IPS-11a (cell line): Measurements from ENCODE around the gene SLC24A3.

Source experiments
- H3K4me3 ChIP-seq: one replicate; pipeline ENCODE4 v1.5.1; 2013; ENCODE audit warnings: low read depth, low read length, control low read depth

Gene SLC24A3

GRCh38 chr20:19336631-19337030, 124.2 kb downstream of the SLC24A3 start:
- no peak overlapping the region for H3K4me3 ChIP-seq

DNA sequence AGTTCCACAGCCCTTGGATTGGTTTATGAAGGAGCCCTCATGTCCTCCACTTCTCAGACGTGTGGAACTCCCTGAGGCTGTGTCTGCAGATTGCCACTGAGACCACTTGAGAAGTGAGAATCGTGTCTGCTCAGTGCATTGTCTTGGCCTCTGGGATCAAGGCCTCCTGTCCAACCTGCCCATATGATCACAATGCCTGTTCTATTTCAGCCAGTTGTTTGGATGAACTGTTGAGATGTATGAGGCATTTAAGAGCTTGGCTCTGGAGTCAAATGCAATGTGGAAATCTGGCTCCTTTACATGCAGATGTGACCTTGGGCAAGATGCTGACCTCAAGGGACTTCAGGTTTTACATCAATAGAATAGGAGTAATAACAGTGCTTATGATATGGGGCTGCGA, 125.9 kb downstream of the SLC24A3 start:
- H3K4me3 ChIP-seq: no peak overlapping the region

GRCh38 chr20:19338960-19339359, 126.5 kb downstream of the SLC24A3 start:
- H3K4me3 ChIP-seq: no peak overlapping the region

DNA sequence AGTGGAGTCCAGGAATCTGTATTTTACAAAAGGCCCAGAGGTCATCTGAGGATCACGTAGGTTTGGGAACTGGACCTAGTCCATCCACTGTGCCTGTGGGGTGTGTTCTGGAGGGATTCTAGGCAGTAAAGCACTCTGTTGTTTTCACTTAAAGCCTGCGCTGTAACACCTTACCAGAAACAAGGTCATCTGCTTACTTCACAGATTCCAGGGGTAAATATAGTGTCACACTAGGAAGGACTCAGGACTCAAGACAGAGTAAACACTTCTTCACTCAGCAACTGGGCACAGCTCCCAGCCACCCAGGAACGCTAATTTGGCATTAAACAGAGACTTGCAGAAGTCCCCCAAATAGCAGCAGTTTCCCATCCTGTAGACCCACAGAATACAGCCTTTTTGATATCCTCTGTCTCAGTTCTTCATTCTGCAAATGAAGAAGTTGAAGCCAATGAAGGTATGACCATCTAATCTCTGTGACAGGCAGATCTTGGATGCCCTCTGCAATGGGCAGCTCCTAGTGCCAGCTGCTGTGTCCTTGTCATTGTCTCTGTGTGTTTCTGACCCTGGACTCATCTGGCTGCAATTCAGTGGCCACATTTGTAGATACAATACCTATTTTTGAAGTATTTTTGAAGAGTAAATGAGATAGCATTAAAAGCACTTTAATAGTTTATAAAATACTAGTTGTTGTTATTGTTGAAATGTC, 129.1 kb downstream of the SLC24A3 start:
- no peak overlapping the region for H3K4me3 ChIP-seq

GRCh38 chr20:19344341-19344740, 131.9 kb downstream of the SLC24A3 start:
- no peak overlapping the region for H3K4me3 ChIP-seq

DNA sequence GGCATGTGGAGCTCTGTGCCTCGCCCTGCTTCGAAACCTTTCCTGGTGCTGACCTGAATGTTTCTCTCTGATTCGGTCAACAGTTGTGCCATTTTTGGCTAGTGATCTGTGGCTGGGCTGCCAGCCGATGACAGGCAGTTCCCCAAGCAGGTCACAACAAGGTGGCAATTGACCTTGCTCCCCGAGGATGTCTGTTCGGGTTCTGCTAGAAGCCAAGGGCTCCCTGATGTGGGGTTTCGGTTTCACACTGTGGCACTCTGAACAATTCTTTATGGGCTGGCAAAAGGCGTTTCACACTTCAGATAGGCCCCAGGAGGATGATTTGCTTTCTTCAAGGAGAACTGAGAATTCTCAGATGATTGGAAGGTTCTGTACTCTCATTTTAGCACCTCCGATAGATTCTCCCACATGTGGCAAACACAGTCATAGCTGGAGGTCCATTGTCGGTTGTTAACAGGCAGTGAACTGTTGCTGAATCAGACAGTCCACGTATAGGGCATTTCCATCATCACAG, 135.6 kb downstream of the SLC24A3 start:
- no peak overlapping the region for H3K4me3 ChIP-seq

DNA sequence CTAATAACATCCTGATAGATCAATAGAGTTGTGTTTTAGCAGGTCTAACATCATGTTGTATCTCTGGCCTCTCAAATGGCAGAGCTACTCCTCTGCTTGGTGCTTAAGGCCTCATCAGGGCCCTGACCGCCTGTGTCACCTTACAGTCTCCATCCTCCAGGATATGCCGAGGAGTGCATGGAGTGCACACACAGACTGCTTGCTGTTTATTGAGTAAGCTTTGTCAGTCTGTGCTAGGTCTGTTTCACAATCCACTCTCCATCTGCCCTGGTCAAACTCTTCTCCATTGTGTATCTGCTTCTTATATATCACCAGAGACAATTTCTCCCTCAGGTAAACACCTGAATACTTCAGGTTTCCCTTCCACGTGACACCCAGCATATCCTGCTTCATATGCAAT, 136.1 kb downstream of the SLC24A3 start:
- no peak overlapping the region for H3K4me3 ChIP-seq

DNA sequence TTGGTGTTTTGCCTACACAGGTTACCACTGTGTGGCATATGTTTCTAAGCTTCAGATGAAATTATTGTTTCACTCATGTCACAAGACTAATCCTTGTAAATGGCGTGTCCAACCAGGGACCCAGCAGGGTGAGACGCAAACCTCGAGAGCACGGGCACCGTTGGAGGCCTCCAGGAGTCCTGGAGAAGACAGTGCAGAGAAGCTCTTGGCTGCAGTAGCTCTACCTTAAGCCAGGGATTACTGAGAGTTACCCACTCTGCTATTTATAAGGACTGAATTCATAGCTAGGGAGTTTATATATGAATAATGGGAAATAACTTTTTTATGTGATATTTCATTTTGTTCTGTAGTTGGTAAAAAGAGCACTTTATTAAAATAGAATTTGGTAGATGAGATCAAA, 137.4 kb downstream of the SLC24A3 start:
- H3K4me3 ChIP-seq: no peak overlapping the region

DNA sequence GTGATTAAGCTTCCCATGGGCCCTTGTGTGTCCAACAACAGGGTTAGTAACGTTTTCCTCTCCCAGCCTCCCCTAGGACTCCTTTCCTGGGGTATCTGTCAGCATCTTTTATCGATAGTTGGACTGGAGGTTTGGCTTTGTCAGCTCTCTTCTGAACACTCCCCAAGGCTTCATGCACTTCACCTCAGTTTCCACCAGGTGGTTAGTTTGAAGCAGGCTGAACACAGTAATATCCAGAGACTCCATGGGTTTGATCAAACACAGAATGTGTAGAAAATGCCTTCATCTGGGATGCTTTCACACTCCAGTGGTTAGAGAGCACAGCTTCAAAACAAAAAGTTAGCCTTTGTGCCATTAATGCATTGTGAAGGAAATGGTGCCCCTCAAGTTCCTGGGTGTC, 139.1 kb downstream of the SLC24A3 start:
- no peak overlapping the region for H3K4me3 ChIP-seq

GRCh38 chr20:19354950-19355349, 142.5 kb downstream of the SLC24A3 start:
- H3K4me3 ChIP-seq: no peak overlapping the region

- H3K4me3 ChIP-seq: no peak overlapping the region
These were observed 149.3 kb downstream of the SLC24A3 start for GRCh38 chr20:19361790-19362189.

DNA sequence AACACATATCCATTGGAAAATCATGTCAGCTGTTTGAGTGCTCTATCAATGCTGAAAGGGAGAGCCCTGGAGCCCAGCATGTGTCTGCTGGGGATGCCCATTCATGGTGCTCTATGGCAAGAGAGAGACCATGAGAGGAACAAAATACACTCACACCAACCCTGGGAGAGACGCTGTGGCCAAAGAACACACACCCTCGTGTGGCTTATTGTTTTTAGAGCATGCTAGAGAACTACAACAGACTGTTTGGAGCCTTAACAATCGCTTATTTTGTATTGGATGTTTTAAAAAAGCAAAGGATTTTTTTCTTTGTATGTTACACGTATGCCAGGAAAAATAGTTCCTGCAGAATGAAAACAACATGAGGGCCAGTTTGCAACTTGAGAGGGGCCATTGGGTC, 151.0 kb downstream of the SLC24A3 start:
- no peak overlapping the region for H3K4me3 ChIP-seq

- H3K4me3 ChIP-seq: no peak overlapping the region
These were observed 155.1 kb downstream of the SLC24A3 start for GRCh38 chr20:19367591-19367990.

GRCh38 chr20:19368351-19368750, 155.9 kb downstream of the SLC24A3 start:
- no peak overlapping the region for H3K4me3 ChIP-seq

GRCh38 chr20:19370076-19371075, 157.9 kb downstream of the SLC24A3 start:
- H3K4me3 ChIP-seq: no peak overlapping the region

- no peak overlapping the region for H3K4me3 ChIP-seq
These were observed 158.7 kb downstream of the SLC24A3 start for GRCh38 chr20:19371112-19371511.

- no peak overlapping the region for H3K4me3 ChIP-seq
These were observed 161.8 kb downstream of the SLC24A3 start for GRCh38 chr20:19374216-19374615.

GRCh38 chr20:19375395-19375794, 163.0 kb downstream of the SLC24A3 start:
- no peak overlapping the region for H3K4me3 ChIP-seq

- H3K4me3 ChIP-seq: no peak overlapping the region
These were observed 163.4 kb downstream of the SLC24A3 start for GRCh38 chr20:19375801-19376200.

DNA sequence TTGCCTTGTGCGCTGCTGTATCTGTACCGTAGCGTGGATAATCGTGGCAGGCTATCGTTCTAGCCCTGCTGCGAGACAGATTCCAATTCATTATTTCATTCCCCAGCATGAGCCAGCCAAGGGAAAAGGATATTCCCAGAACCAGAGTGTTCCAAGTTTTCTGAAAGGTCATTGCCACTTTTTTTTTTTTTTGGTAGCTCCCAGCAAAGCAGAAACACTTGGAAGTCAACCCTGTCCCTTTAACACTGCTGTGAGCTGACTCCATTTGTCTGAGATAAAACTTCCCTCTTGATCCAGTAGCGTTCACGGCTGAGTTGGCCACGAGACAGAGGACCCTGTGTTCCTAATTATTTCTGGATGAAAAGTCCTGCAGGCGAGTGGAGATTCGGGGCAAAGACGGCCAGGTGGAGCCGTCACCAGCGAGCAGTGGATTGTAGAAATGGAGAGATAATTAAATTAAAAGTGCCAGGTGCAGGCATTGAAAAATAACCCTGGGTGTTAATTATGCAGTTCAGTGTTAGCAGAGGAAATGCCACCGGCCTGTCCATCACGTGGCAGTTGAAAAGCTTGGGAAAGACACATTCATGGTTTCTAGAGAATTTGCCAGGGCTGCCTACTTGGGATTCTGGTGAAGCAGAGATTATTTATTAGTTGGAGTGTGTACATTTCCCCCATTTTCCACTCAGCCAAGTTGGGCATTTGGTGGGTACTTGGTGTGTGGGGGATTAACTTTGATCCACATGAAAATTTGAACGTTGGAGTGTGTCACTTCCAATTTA, 164.2 kb downstream of the SLC24A3 start:
- H3K4me3 ChIP-seq: no peak overlapping the region

DNA sequence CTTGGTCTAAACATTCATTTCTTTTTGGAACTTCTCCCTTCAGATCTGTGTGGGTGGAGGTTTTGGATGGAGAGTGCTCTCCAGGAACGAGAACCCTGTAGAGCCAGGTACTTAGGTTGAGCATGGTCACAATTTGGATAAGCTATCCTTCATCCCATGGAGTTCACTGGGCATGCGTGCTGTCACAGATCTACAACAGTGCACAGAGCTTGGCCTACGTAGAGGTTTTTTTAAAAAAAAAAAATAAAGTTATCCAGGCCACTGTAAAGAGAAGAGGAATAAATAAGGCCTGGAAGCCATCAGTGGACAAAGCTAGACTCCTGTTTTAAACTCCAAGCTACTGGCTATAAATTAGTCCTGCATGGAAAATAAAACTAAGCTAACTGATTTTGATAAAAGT, 165.6 kb downstream of the SLC24A3 start:
- no peak overlapping the region for H3K4me3 ChIP-seq
